SH-SY5Y (cell line): ENCODE measurements around the gene PJA1.

Experiments
- GATA2 ChIP-seq: IDR thresholded peaks from 2 replicates; pipeline ENCODE4 v1.6.1; 2011; ENCODE audit warnings: mild to moderate bottlenecking, low read depth, low read length
- GATA3 ChIP-seq: IDR thresholded peaks from 2 replicates; pipeline ENCODE4 v1.6.1; 2011; ENCODE audit warnings: low read depth, mild to moderate bottlenecking, low read length, moderate library complexity

DNA sequence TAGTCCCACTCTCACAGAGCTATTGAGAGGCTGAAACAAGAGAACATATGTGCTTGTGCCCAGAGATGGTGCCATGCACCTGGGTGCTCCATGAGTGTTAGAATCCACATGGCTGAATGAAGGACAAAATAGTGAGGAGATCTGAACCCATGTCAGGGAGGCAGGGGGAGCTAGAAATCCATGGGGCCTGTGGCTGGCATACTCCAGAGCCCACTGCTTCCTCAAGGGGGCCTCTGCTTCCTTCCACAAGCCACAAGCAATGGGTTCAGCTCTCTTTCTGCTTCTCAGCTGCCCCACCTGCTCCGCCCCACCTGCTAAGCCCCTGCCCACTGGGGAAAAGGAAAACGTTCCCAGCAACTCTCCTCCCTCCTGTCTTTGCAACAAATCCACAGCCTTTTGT lies 46.1 kb downstream of the PJA1 start:
- TF ChIP-seq GATA2 (no peak), GATA3 (no peak)
